ENCODE results near the gene LAD1. TPM values are rescaled to one million over a fixed set of nuclear protein-coding genes. Genes with fewer than 3 reads are reported as not detected.

LAD1 gene
- total RNA-seq, 2 donors from 2014 or later: not detected

Other genes starting within 250 kb of the LAD1 start
- 10 to 100 TPM; 19.0 to 28.1 TPM for gene TMEM9, start 244.8 kb downstream of the LAD1 start, total RNA-seq
- not detected for gene IGFN1, start 208.5 kb downstream of the LAD1 start, total RNA-seq
- not detected for gene PKP1, start 115.8 kb downstream of the LAD1 start, total RNA-seq
- gene TNNT2, start 21.6 kb downstream of the LAD1 start, total RNA-seq: not detected
- not detected for gene TNNI1, start 22.4 kb upstream of the LAD1 start, total RNA-seq
- gene PHLDA3, start 69.9 kb upstream of the LAD1 start, total RNA-seq: 10 to 100 TPM in 1 of 2 donors, 1 to 10 TPM in 1; 5.7 to 13.0 TPM
- gene CSRP1, start 107.8 kb upstream of the LAD1 start, total RNA-seq: 10 to 100 TPM; 13.2 to 57.6 TPM
- 1 to 10 TPM in 1 of 2 donors, under 1 TPM in 1; 0.48 to 3.1 TPM for gene NAV1, start 139.8 kb upstream of the LAD1 start, total RNA-seq

All from activated naive CD4-positive, alpha-beta T cell treated with anti-CD3 and anti-CD28 coated beads, Interleukin-2, amount 50 U/mL, for 72 hours (primary cell).